HPDE6-E6E7 (cell line): ENCODE measurements around the gene INSYN2A.
A peak's percentile ranks its signal among the peaks of the same experiment; 100 is the strongest.

Source experiments
- DNase-seq: peaks from one replicate; pipeline ENCODE4 v3.0.0; 2011; ENCODE audit warnings: missing footprints; ENCODE audit errors: extremely low spot score

The INSYN2A gene, protein sequence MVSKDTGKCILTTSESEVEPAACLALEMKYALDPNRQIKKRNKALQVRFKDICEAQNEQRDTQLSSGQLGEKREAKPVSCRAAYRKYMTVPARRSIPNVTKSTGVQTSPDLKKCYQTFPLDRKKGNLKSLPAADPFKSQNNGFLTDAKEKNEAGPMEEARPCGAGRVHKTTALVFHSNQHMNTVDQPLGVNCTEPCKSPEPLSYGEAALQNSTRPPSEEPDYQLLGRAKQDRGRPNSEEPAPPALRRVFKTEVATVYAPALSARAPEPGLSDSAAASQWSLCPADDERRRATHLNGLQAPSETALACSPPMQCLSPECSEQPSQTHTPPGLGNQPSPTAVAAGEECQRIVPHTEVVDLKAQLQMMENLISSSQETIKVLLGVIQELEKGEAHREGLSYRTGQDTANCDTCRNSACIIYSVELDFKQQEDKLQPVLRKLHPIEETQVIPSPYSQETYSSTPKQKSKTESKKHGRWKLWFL

DNA sequence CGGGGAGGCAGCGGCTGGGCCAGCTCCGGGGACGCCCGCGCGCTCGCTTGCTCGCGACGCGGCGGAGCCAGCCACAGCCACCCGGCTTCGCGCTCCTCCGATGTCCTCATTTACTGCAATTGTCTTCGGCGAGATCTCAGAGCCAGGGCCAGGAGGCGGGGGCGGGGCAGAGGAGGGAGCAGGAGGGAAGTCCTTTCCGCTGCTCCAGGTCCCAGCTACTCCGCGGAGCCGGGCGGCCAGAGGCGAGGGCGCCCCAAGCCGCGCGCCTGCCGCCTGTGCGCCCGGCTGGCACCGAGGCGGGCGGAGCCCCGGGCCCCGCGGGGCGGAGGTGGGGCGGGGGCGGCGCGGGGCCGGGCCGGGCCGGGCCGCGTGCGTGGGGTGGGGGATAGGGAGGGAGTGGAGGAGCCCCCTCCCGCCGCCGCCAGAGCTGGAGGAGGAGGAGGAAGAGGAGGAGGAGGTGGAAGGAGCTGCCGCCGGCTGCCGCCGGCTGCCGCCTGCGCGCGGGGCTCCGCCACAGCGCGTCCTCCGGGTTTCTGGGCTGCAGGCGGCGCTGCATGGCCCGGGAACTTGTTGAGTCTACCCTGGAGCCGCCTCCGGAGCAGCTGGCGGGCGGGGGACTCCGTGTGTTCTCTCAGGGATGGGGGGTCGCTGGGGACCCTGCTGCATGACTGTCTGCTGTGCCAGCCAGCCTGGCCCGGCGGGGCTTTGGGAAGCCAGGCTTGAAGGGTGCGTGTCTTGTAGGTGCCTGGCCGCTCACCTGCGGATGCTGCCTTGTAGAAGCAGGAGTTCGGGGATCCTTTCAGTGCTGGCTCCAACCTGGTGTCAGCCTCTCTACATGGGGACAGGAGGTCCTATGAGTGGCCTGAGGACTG lies at the start of gene INSYN2A:
Gene INSYN2A, minus strand, starts transcription at position 310 of the 872 bp plus-strand sequence. CDS start 20,196 bp downstream, outside the sequence.
- no peak for DNase-seq

DNA sequence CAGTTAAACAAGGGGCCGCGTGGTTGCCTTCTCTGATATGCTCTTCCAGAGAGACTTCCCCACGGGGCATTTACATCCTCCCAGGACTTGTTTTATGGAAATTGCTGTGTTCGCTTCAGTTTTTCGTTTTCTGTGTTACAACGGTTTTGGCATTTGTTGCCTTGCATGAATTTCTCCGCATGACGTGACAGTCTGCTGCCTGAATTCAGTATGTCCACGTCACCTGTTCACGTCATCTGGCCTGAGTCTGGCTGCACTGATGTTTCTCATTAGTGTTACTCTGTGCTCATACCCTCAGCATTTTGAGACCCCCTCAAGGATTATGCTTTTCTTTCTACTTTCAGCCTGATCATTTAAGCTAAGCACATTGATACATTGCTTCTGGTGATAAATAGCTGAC lies 49.1 kb upstream of the INSYN2A start:
- no peak for DNase-seq

DNA sequence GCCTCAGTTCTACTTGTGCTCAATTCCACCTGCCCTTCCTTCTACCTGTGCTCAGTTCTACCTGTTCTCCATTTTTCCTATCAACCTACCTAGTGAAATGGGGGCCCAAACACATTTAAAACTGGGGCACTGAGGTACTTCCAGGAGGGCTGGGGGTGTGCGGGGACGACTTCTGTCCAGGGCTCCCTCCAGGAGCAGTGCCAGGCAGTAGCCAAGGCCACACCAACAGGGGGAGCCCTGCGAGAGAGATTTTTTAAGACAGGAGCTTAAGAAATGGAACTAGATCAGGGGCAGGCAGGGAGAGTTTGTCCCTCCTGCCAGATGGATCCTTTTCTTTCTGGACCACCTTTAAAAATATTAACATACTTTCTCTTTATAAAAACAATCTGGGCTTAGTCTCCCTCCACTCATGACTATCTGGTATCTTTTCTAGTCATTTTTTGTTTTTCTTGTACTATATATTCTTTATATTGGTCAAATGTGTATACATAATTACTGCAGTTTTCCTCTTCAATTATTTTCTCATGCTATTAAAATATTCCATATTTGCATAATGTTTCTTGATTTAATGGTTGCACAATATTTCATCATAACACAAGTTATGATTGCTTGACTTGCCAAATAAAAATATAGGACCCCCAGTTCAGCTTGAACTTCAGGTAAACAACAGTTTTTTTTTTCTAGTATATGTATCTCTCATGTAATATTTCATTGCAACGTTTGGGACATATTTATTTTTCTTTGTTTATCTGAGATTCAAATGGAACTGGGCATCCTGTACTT lies 47.3 kb upstream of the INSYN2A start:
- DNase-seq = peak; percentile 49

DNA sequence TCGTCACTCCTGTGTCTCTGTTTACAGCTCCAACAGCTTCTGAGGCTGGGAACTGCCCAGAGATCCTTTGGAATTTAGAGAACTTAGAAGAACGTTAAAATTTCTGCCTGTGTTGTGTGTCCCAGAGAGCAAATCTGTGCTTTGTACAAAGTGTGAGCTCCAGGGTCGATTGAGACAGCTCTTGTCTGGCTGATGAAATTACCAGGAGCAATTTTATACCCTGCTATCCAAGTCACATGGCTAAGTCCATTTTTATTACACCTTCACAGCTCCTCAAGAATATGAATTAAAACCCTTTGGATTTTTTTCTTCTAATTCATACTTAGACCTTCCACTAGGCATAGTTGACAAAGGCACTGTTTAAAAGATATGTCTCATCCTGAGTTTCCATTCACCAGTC lies 46.5 kb upstream of the INSYN2A start:
- no peak for DNase-seq

DNA sequence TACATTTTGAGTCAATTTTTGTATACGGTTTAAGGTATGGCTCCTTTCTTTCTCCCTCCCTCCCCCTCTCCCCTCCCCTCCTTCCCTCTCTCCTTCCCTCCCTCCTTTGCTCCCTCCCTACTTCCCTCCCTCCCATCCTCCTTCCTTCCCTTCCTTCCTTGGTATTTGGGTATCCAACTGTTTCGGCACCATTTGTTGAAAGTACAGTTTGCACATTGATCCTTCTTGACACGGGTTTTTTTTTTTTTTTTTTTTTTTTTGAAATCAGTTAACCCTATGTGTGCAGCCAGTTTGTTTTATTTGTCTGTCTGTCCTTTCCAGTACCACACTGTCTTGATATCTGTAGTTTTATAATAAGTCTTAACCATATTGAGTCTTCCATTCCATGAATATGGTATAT lies 39.9 kb upstream of the INSYN2A start:
- no peak for DNase-seq

DNA sequence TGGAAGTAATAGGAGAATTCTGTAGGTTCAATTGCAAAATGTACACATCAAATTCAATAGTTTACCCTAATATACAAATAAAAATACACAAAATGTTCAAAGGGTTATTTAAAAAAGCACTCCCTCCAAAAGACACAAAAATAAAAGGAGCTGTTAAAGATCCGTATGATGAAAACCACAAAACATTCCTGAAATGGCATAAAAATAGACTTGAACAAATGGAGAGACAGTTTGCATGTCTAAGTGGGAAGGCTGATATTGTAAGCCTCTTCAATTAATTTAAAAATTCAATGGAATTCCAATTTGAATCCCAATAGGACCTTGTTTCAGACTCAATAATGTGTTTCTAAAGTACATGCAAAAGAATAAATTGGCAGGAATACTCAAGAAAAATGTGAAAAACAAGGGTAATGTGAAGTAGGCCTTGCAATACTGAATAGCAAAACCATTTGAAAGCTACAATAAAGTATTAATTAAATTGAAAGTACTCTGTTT lies 38.0 kb upstream of the INSYN2A start:
- DNase-seq = no peak

DNA sequence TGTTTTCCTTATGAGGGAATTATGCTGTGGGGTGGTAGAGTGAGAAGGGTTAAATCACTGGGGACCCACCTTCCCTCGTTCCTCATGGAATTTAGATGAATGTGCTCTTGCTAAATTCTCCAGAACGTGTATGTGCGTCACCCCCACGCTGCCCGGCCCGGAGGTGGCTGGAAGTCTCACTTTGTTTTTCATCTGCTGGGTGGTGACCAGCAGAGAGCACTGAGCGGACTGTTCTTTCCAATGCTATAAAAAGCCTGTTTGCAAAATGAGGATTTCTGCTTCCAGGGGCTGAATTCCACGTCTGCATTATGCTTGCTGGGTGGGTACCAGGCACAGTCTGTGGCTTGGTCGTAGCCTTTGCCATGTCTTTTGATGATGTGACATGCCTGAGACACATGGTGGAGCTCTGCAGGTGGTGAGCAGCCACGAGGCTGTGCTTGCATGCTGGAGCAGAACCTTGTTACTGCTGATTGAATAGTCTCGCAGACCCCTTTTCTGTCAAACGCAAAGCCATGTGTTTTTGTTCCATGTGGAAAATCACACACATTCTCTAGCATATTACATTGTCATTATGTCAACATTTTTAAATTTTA lies 31.9 kb upstream of the INSYN2A start:
- DNase-seq = no peak

DNA sequence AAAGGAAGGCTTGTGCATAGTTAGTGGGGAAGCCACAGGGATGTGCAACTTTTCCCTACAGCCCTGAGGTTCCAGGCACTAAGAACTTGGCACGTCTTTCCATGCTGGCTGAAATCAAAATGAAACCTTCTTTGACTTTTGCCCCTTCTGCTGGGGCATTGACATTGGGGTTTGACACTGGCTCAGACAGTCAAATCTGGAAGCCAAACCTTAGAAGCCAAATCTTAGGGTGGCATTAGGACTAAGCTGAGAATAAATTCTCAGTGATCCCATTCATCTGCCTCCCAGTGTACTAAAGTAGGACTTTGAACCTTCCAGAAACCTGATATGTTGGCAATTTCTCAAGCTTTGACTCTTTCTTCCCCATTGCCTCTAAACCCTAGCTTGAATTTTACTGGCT lies 31.3 kb upstream of the INSYN2A start:
- no peak for DNase-seq

DNA sequence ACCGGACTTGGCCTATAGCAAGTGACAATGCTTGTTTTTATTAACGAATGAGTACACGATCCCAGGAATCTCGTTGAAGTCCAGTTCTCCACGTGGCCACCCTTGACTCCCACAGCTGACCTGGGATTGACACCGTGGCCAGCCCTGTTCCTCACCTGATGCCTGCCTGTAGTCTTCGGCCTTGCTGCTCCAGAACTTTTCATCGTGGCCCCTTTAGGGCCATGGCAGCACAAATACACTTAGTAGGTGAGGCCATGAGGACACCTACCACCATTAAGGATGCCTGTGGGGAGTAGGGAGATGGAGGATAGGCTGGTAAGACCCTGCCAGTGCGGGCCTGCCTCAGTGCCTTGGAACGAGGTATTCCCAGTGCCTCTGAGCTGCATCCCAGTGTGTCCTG lies 30.6 kb upstream of the INSYN2A start:
- no peak for DNase-seq

DNA sequence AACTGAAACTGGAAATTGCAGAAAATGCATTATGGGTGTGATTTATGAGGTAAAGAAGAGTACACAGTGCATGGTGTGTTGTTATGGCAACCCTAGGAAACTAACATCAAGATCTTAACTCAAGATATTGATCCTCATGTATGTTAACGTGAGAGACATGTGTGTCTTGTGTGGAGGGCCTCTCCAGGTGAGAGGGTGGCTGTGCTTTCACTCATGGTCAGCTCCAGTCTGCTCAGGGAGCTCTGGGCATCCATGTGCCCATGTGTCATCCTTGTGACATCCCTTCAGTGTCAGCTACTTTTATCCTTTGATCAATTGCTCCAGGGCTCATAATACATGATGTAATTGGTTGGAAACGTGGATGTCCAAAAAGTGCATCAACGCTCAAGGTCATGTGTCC lies 24.9 kb upstream of the INSYN2A start:
- no peak for DNase-seq

DNA sequence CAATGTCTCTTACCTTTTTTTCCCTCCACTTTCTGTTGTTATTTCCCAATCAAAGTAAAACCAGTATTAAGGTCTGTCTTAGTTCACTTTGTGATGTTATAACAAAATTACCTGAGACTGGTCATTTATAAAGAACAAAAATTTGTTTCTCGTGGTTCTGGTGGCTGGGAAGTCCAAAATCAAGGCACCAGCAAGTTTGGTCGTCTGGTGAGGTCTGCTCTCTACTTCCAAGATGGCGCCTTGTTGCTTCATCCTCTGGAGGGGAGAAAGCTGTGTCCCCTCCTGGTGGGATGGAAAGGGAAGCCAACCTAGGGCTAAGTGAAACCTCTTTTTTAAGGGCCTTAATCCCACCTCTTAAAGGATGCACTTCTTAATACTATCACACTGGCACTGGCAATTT lies 22.3 kb upstream of the INSYN2A start:
- no peak for DNase-seq

DNA sequence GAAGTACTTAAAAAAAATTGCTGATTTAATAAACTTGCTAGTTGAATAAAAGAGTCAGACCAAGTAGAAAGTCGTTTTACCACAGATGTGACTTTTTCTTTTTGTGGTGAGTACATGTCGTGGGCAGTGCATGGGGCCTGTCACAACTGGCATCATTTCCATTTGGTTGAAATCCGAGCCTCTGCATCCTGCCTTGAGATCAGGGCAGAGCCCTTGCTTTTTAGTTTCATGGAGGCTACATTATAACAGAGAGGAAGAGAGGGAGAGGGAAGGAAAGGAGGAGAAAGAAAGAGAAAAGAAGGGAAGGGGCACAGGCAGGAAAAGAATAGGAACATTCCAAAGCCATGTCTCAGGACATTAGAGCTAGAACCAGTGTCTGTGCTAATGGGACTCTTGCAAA lies 20.4 kb upstream of the INSYN2A start:
- DNase-seq = no peak

DNA sequence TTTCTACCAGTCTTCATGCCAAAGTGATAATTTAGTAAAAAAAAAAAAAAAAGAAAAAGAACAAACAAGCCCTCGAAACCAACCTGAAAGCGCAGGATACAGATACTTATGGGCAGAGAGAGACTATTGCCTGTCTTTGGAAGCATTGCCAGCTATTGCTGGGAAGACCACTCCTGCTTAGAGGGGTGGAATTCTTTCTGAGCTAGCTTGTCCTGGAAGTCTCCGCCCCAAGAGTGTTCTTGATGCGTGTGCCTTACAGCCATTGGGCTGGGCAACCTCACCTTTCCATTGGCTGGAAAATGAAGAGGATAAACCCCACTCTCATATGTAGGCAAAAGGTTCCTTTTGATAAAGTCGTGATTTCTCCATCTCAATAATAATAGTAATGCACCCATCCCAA lies 19.9 kb upstream of the INSYN2A start:
- no peak for DNase-seq

DNA sequence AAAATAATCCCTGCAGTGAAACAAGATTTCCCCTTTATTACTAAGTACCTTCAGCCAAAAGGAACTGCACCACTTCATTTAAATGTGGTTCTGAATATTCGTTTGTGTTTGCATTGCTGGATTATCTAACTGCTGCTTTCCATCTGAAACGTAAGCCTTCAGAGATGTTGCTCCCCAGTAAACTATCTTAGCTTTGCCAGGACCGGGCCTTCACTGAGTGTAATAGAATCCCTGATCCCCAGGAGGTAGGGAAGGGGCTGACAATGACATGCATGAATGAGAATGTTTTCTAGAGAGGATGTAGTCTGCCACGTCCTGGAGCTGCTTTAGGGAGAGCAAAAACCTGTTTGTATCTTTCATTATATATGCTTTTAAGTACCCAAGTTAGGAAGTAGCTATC lies 19.5 kb upstream of the INSYN2A start:
- DNase-seq = no peak

DNA sequence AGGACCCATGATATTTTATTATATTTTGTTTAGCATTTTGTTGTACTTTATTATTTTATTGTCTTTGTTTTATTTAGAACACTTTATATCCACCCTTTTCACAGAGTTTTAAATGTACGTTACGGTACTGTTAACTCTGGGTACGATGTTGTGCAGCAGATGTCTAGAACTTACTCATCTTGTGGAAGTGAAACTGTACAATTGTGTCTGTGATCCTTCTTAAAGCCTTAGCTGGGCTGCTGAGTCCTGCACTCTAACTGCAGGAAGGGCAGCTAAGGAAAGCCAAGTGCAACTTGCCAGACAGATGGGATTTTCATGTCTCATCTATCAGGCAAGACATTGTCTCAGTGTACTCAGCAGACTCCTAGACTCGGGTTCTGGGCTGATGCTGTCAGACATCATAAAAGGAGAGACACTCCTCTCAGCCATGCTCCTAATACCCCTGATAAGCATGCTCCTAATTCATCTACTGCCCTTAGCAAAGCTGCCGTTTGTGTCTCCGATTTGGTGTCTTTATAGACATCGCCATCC lies 14.6 kb upstream of the INSYN2A start:
- no peak for DNase-seq

DNA sequence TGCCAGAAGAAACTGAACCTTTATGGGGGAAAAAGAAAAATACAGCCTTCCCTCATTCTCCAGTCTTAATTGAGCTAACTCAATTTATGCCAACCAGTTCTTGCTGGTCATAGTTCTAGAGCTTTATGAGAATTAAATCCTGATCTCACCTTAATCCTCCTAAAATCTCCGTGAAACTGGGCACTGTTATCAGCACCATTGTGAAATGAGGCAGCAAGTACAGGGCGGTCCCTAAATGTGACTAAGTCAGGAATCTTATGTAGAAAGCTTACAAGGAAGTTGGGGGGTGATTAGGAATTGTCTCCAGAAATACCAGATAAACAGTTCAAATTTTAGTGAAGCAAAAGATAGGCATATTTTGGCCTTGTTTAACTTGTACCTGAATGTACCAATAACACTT lies 10.7 kb upstream of the INSYN2A start:
- DNase-seq = no peak

DNA sequence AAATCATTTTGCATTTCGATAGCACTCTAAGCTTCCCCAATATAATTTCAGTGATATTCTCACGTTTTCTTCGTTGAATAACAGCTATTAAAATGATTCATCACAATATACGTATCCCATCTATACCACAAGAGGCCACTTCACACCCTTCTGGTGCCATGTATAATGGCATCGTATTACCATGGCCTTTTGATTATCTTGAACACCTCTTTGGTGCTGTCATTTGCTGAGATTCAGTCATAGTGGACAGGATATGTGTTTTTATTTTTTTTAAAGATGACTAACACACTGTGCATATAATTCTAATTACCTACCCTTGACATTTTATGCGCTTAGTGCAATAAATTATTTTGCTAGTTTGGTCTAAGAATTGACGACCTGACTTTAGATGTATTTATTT lies 6.7 kb upstream of the INSYN2A start:
- no peak for DNase-seq

DNA sequence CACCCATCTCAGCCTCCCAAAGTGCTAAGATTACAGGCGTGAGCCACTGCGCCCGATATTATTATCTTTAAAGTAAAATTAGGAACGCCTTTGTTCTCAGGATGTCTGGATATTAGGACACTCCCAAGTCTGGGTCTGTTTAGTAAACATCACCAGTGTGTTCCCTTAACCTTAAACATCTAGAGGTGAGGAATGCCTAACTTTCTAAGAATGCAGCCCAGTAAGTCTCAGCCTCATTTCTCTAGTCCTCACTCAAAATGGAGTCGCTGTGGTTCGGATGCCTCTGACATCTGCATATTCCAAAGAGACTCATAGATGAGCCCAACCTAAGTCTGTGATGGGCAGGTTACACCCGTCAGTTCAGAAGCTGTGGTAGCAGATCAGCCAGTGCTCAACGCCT lies 4.3 kb upstream of the INSYN2A start:
- no peak for DNase-seq

DNA sequence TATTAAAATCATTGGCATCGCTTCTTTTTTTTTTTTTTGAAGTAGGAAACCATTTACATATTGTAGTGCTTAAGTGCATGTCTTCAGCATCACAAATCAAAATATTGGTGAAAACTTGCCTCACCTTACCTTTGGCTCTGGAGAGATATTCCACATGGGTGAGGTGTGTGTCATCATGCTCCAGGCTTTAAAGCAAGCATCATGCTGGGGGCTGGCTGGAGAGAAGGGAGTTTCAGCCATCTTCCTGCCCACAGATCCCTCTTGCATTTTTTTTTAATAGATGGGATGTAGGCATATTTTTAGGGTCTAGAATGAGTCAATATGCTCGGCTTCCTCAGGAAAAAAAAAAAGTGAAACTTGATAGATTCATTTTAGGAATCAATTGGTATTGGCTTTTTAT lies 2.3 kb upstream of the INSYN2A start:
- no peak for DNase-seq

DNA sequence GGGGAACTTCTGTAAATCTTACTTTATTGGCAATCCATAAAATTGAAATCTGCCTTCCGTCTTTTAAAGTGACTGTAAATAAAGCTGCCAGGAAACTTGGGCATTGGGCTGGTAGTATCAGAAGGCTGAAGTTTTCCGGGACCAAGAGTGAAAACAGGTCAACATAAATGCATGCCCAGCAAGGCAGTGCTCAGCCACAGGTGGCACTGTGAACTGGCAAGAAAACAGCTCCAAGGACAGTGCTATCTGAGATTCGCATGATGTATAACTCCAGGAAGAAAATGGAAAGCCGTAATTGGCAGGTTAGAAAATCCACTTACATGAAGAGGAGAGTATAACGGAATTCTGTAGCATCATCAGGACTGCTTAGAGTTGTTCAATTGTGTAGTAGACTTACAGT lies 1.9 kb upstream of the INSYN2A start:
- DNase-seq = no peak

DNA sequence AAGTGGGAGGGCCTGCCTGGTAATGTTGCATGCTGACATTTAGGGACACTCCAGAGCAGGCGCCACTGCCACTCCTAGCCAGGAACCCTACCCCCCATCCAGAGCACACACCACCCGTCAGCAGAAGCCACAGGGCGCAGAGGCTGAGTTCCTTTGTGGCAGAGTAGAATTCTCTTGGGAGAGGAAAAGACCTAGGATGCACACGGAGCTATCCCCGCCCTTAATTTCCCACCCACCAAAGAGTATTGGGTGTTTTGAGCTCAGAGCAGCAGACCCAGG lies 702 bp upstream of the INSYN2A start:
- no peak for DNase-seq
